ENCODE data around the gene RPRD2.

- TF ChIP-seq YY1 (IDR thresholded peaks at IDR 0.05; ENCODE audit: insufficient read depth, insufficient read length) (no peak), ZNF274 (IDR thresholded peaks at IDR 0.05; ENCODE audit: low read depth, low read length) (no peak), SUZ12 (IDR thresholded peaks at IDR 0.05; ENCODE audit: extremely low read depth, insufficient read depth, insufficient read length) (no peak)
Measured at GRCh38 chr1:150479927-150480352, 116.0 kb downstream of the RPRD2 start.
